Mesenchymal stem cell (in vitro differentiated cells and primary cell): ENCODE results near the gene GNA15.

Source experiments
- DNase-seq: peaks from one replicate; pipeline ENCODE4 v3.0.0-alpha.2; 2013
- H2AFZ ChIP-seq: one replicate; pipeline ENCODE4 v1.6.1; 2013; ENCODE audit warnings: low read depth, mild to moderate bottlenecking, control low read depth, inconsistent platforms, low read length, moderate library complexity
- H2AK5ac ChIP-seq: 2 replicates; pipeline ENCODE4 v1.6.1; 2013; ENCODE audit warnings: low read length, moderate library complexity, mild to moderate bottlenecking, inconsistent platforms; ENCODE audit not compliant: severe bottlenecking
- H2BK120ac ChIP-seq: one replicate; pipeline ENCODE4 v1.6.1; 2013; ENCODE audit warnings: low read depth, mild to moderate bottlenecking, inconsistent platforms, low read length, moderate library complexity
- H2BK12ac ChIP-seq, 2 experiments: one replicate each; pipeline ENCODE4 v1.6.1; 2013; ENCODE audit warnings: inconsistent platforms in 2 of 2, low read length in 2 of 2, mild to moderate bottlenecking in 2 of 2, moderate library complexity in 2 of 2, control low read depth in 1 of 2
- H2BK15ac ChIP-seq: one replicate; pipeline ENCODE4 v1.6.1; 2013; ENCODE audit warnings: mild to moderate bottlenecking, low read depth, inconsistent platforms; ENCODE audit not compliant: poor library complexity, severe bottlenecking
- H2BK5ac ChIP-seq: 2 replicates; pipeline ENCODE4 v1.6.1; 2013; ENCODE audit warnings: low read depth, mild to moderate bottlenecking, low read length, control low read depth, inconsistent platforms; ENCODE audit not compliant: poor library complexity, severe bottlenecking
- H3K14ac ChIP-seq, 2 experiments: one replicate each; pipeline ENCODE4 v1.6.1; 2013; ENCODE audit warnings: inconsistent platforms in 2 of 2, low read length in 2 of 2, control low read depth in 1 of 2, mild to moderate bottlenecking in 1 of 2, moderate library complexity in 1 of 2
- H3K18ac ChIP-seq, 2 experiments: one replicate each; pipeline ENCODE4 v1.6.1; 2013; ENCODE audit warnings: inconsistent platforms in 2 of 2, low read length in 2 of 2, control low read depth in 1 of 2, low read depth in 1 of 2, mild to moderate bottlenecking in 1 of 2
- H3K23ac ChIP-seq, 2 experiments: one replicate each; pipeline ENCODE4 v1.6.1; 2013; ENCODE audit warnings: inconsistent platforms in 2 of 2, low read length in 2 of 2, mild to moderate bottlenecking in 2 of 2, moderate library complexity in 2 of 2, control low read depth in 1 of 2
- H3K27ac ChIP-seq: 2 replicates; pipeline ENCODE4 v1.5.1; 2013; ENCODE audit warnings: mild to moderate bottlenecking, moderate library complexity, low read length, control low read depth, inconsistent platforms; ENCODE audit not compliant: poor library complexity, severe bottlenecking
- H3K27me3 ChIP-seq, 2 experiments: 2 replicates each; pipeline versions ENCODE4 v1.6.1 to v1.7.0; 2013; ENCODE audit warnings: low read length in 2 of 2, mild to moderate bottlenecking in 2 of 2, moderate library complexity in 2 of 2, control low read depth in 1 of 2, inconsistent platforms in 1 of 2; ENCODE audit not compliant: control insufficient read depth in 1 of 2, insufficient read depth in 1 of 2
- H3K36me3 ChIP-seq, 2 experiments: 2 replicates each; pipeline versions ENCODE4 v1.6.1 to v1.7.0; 2013; ENCODE audit warnings: low read length in 2 of 2, control low read depth in 1 of 2, inconsistent platforms in 1 of 2, low read depth in 1 of 2, mild to moderate bottlenecking in 1 of 2; ENCODE audit not compliant: insufficient read depth in 2 of 2, control insufficient read depth in 1 of 2
- H3K4ac ChIP-seq, 2 experiments: one replicate each; pipeline ENCODE4 v1.6.1; 2013; ENCODE audit warnings: inconsistent platforms in 2 of 2, low read length in 2 of 2, mild to moderate bottlenecking in 2 of 2, moderate library complexity in 2 of 2, control low read depth in 1 of 2, low read depth in 1 of 2
- H3K4me1 ChIP-seq: 2 replicates; pipeline ENCODE4 v1.6.1; 2013; ENCODE audit warnings: low read depth, low read length, control low read depth; ENCODE audit not compliant: control insufficient read depth, insufficient read depth
- H3K4me2 ChIP-seq: 2 replicates; pipeline ENCODE4 v1.6.1; 2013; ENCODE audit warnings: low read length, mild to moderate bottlenecking, inconsistent platforms; ENCODE audit not compliant: poor library complexity, severe bottlenecking
- H3K4me3 ChIP-seq, 2 experiments: 2 replicates each; pipeline versions ENCODE4 v1.5.1 to v1.7.0; 2013; ENCODE audit warnings: low read length in 2 of 2, mild to moderate bottlenecking in 2 of 2, control low read depth in 1 of 2, low read depth in 1 of 2; ENCODE audit not compliant: insufficient read depth in 1 of 2
- H3K79me1 ChIP-seq: replicated peaks from 2 replicates; pipeline ENCODE4 v1.6.1; 2013; ENCODE audit warnings: mild to moderate bottlenecking, control low read depth, low read length, inconsistent platforms; ENCODE audit not compliant: poor library complexity, severe bottlenecking
- H3K9ac ChIP-seq: 2 replicates; pipeline ENCODE4 v1.7.0; 2013; ENCODE audit warnings: mild to moderate bottlenecking, low read length, moderate library complexity
- H3K9me3 ChIP-seq: 2 replicates; pipeline ENCODE4 v1.7.0; 2013; ENCODE audit warnings: mild to moderate bottlenecking, low read length; ENCODE audit not compliant: control insufficient read depth
- H4K8ac ChIP-seq: one replicate; pipeline ENCODE4 v1.6.1; 2013; ENCODE audit warnings: inconsistent platforms, mild to moderate bottlenecking, low read length, moderate library complexity
- H4K91ac ChIP-seq: one replicate; pipeline ENCODE4 v1.6.1; 2013; ENCODE audit warnings: mild to moderate bottlenecking, low read length, inconsistent platforms
- WGBS: methylation state at CpG from one replicate; pipeline ENCODE4 v1.1.7; 2013; ENCODE audit warnings: mixed read lengths; 5-methylcytosine and 5-hydroxymethylcytosine counted together

GNA15 gene

GRCh38 chr19:3185461-3186159 lies 49.8 kb downstream of the GNA15 start, which contains the start of gene NCLN:
Gene NCLN (plus strand): TSS chr19:3185930. CDS start chr19:3186031, 101 bp downstream.
- H3K27me3 ChIP-seq: no peaks in the 10 kb centered on the region
- H4K91ac ChIP-seq: peak within 1 kb of the TSS; percentile 83
- H3K14ac ChIP-seq: peak within 1 kb of the TSS in 1 of 2 experiments; percentile 82
- H3K4ac ChIP-seq: peak within 1 kb of the TSS; percentile 51 to 60
- peak within 1 kb of the TSS; percentile 36 for H2BK5ac ChIP-seq
- peaks cover 27% of the 10 kb centered on the region for H3K4me1 ChIP-seq
- under 1% methylated on average over 69 of the region's 69 CpGs for WGBS
- H3K36me3 ChIP-seq: peaks cover 9 to 36% of the 10 kb centered on the region in 2 experiments
- peak within 1 kb of the TSS; percentile 87 for H2AFZ ChIP-seq
- H2BK120ac ChIP-seq: peak within 1 kb of the TSS; percentile 74
- peak within 1 kb of the TSS; percentile 88 to 92 for H3K18ac ChIP-seq
- no peak within 1 kb of the TSS for H2AK5ac ChIP-seq
- H3K9ac ChIP-seq: peak within 1 kb of the TSS; percentile 93
- no peaks in the 10 kb centered on the region for H3K9me3 ChIP-seq
- peak within 1 kb of the TSS in 1 of 2 experiments; percentile 91 for H3K23ac ChIP-seq
- peak; percentile 97 for DNase-seq
- H3K79me1 ChIP-seq: peaks cover 32% of the 10 kb centered on the region
- peak within 1 kb of the TSS; percentile 95 for H4K8ac ChIP-seq
- H3K4me3 ChIP-seq: peak within 1 kb of the TSS; percentile 93 to 98
- peak within 1 kb of the TSS; percentile 38 for H2BK15ac ChIP-seq
- peak within 1 kb of the TSS in 1 of 2 experiments; percentile 8 for H2BK12ac ChIP-seq
- peak within 1 kb of the TSS; percentile 98 for H3K4me2 ChIP-seq
- peak within 1 kb of the TSS; percentile 76 for H3K27ac ChIP-seq

- H2AK5ac ChIP-seq: no peak overlapping the region
- peak overlapping the region in 1 of 2 experiments; percentile 60 for H3K4ac ChIP-seq
- peak overlapping the region; percentile 93 to 98 for H3K4me3 ChIP-seq
- H3K36me3 ChIP-seq: peaks cover 9 to 42% of the 10 kb centered on the region in 2 experiments
- peak overlapping the region; percentile 93 for H3K4me2 ChIP-seq
- 1% methylated on average over 38 of the region's 38 CpGs for WGBS
- H2BK120ac ChIP-seq: peak overlapping the region; percentile 74
- peak overlapping the region; percentile 93 for H3K9ac ChIP-seq
- peaks cover 34% of the 10 kb centered on the region for H3K79me1 ChIP-seq
- H3K27ac ChIP-seq: no peak overlapping the region
- peak; percentile 36 for DNase-seq
- H2BK5ac ChIP-seq: peak overlapping the region; percentile 36
- H3K27me3 ChIP-seq: no peaks in the 10 kb centered on the region
- H3K18ac ChIP-seq: peak overlapping the region; percentile 85 to 88
- peaks cover 27% of the 10 kb centered on the region for H3K4me1 ChIP-seq
- no peaks in the 10 kb centered on the region for H3K9me3 ChIP-seq
- H3K23ac ChIP-seq: peak overlapping the region in 1 of 2 experiments; percentile 91
- peak overlapping the region; percentile 87 for H2AFZ ChIP-seq
- peak overlapping the region in 1 of 2 experiments; percentile 82 for H3K14ac ChIP-seq
- peak overlapping the region; percentile 94 for H4K8ac ChIP-seq
- no peak overlapping the region for H2BK12ac ChIP-seq
- no peak overlapping the region for H2BK15ac ChIP-seq
- peak overlapping the region; percentile 83 for H4K91ac ChIP-seq
Observed at GRCh38 chr19:3186160-3186688, 50.4 kb downstream of the GNA15 start.

GRCh38 chr19:3186891-3187661 lies 51.2 kb downstream of the GNA15 start:
- Histone ChIP-seq H3K23ac (no peak overlapping the region), H2BK5ac (no peak overlapping the region), H4K8ac (no peak overlapping the region), H2AFZ (no peak overlapping the region), H3K27me3 (no peaks in the 10 kb centered on the region), H3K27ac (no peak overlapping the region), H3K9me3 (no peaks in the 10 kb centered on the region), H2AK5ac (no peak overlapping the region), H3K4me1 (peaks cover 27% of the 10 kb centered on the region), H3K4ac (no peak overlapping the region), H4K91ac (no peak overlapping the region), H3K4me2 (peak overlapping the region; percentile 93), H3K18ac (no peak overlapping the region), H3K14ac (no peak overlapping the region), H3K36me3 (peaks cover 9 to 46% of the 10 kb centered on the region in 2 experiments), H3K79me1 (peaks cover 41% of the 10 kb centered on the region), H2BK12ac (no peak overlapping the region), H2BK15ac (no peak overlapping the region), H2BK120ac (no peak overlapping the region), H3K4me3 (peak overlapping the region; percentile 93 to 98), H3K9ac (peak overlapping the region; percentile 93)
- 74% methylated on average over 23 of the region's 23 CpGs for WGBS
- DNase-seq: peak; percentile 13
